Measurements from ENCODE around the gene DTX4.

- TF ChIP-seq ZNF274 (IDR thresholded peaks at IDR 0.05; ENCODE audit: low read depth, low read length), result no peak
- no peak for TF ChIP-seq YY1 (IDR thresholded peaks at IDR 0.05; ENCODE audit: insufficient read depth, insufficient read length)
These were observed 33.7 kb downstream of the DTX4 start for GRCh38 chr11:59205648-59206047.

Measured in NT2/D1 (cell line).